Activated B cell treated with CpG ODN at 0.5 μM for 24 hours (primary cell): ENCODE data around the gene PLD4. TPM values are rescaled to one million over a fixed set of nuclear protein-coding genes. Genes with fewer than 3 reads are reported as not detected.
"Not testable (repeated sequence)": the region's sequence is repeated elsewhere in the genome, so short reads cannot be mapped to it uniquely, and the experiment has no call there.

ENCODE experiments used
- ATAC-seq: fragments of 200-7000 bp; cut with Tn5 transposase; one replicate; pipeline ENCODE4 v1.10.0; 2021; ENCODE audit warnings: low read depth, mild to moderate bottlenecking, moderate library complexity
- CTCF ChIA-PET: fragments of 350-600 bp; sonication (Branson Sonifier 250); formaldehyde crosslinking; loops from one replicate; lab custom pipeline; 2021; ENCODE audit warnings: antibody characterized with exemption; lab: Charles Lee
- POLR2A ChIA-PET: fragments of 350-600 bp; sonication (Branson Sonifier 250); formaldehyde crosslinking; loops from one replicate; lab custom pipeline; 2021; ENCODE audit warnings: antibody characterized with exemption; lab: Charles Lee
- DNase-seq: peaks from one replicate; pipeline ENCODE4 v3.0.0; 2022
- H3K27ac Mint-ChIP-seq: one replicate; pipeline ENCODE4 v1.8.0; 2020; ENCODE audit warnings: mixed read lengths
- H3K27me3 Mint-ChIP-seq: one replicate; pipeline ENCODE4 v1.8.0; 2021; ENCODE audit warnings: mixed read lengths
- H3K36me3 Mint-ChIP-seq: one replicate; pipeline ENCODE4 v1.8.0; 2021; ENCODE audit warnings: low read depth, mixed read lengths
- H3K4me1 Mint-ChIP-seq: one replicate; pipeline ENCODE4 v1.8.0; 2021; ENCODE audit warnings: mixed read lengths
- H3K4me3 Mint-ChIP-seq: one replicate; pipeline ENCODE4 v1.8.0; 2020; ENCODE audit warnings: mild to moderate bottlenecking, mixed read lengths
- H3K9me3 Mint-ChIP-seq: one replicate; pipeline ENCODE4 v1.8.0; 2020; ENCODE audit warnings: mixed read lengths
- intact Hi-C: fragments of 100-400 bp; cut with micrococcal nuclease; formaldehyde crosslinking; loops from one replicate; pipeline ENCODE4 v1.15.1; 2024
- total RNA-seq: library from RNA; stranded (reverse); gene quantifications from 2 replicates; pipeline ENCODE4 v1.2.3, GENCODE V29; 2022
- TF ChIP-seq, protein P1 (sequence below): fragments of 200-600 bp; IDR thresholded peaks from one replicate; pipeline ENCODE4 v1.8.0; 2022; ENCODE audit warnings: antibody characterized with exemption, mild to moderate bottlenecking

PLD4 gene
- total RNA-seq, 1 donor from 2014 or later: 473 TPM

DNA sequence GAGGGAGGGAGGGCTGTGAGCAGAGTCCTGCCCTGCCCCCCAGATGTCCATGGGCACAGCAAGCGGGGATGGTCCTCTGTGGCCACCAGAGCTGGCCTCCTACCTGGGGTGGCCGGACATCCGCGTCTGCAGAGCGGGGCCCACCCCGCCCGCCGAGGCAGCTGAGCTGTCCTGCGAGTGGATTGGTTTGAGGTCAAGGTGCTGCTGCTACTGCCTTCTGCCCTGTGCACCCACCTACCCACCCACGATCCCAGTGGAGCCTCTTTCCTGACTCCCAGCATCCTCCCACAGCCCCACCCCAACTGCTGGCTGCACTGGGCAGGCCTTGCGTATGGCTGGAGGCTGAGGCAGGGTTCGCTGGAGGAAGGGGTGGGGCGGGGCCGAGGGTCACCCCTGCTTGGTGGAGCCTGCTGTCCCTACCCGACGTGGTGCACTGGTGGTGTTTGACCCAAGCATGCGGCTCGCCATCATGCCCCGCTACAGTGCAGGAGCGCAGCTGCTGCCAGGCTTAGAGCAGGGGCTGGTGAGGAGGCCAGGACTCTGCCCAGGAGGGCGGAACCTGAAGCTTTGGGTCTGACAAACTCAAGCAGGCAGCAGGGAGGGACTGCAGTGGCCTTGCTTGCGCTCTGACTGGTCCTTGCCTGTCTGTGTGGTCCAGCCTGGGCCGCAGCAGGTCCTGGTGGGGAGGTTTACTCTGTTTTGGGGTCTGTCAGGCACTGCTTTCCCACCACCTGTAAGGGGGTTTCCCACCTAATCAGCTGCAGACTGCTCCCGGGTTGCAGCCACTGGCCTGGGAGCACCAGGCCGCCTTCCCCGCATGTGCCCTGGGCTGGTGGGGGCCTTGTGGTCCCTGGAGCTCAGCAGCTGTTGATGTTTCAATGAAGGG is 35.9 kb upstream of the PLD4 start:
- TF ChIP-seq, protein P1, sequence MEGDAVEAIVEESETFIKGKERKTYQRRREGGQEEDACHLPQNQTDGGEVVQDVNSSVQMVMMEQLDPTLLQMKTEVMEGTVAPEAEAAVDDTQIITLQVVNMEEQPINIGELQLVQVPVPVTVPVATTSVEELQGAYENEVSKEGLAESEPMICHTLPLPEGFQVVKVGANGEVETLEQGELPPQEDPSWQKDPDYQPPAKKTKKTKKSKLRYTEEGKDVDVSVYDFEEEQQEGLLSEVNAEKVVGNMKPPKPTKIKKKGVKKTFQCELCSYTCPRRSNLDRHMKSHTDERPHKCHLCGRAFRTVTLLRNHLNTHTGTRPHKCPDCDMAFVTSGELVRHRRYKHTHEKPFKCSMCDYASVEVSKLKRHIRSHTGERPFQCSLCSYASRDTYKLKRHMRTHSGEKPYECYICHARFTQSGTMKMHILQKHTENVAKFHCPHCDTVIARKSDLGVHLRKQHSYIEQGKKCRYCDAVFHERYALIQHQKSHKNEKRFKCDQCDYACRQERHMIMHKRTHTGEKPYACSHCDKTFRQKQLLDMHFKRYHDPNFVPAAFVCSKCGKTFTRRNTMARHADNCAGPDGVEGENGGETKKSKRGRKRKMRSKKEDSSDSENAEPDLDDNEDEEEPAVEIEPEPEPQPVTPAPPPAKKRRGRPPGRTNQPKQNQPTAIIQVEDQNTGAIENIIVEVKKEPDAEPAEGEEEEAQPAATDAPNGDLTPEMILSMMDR: no peak
- no peaks in the 10 kb centered on the region for H3K4me1 Mint-ChIP-seq
- H3K4me3 Mint-ChIP-seq: no peak overlapping the region
- no peaks in the 10 kb centered on the region for H3K36me3 Mint-ChIP-seq
- POLR2A ChIA-PET: no interaction called here
- ATAC-seq (no peak), DNase-seq (peak; percentile 14)
- H3K27ac Mint-ChIP-seq: no peak overlapping the region
- H3K27me3 Mint-ChIP-seq: no peaks in the 10 kb centered on the region
- intact Hi-C loops: no loop called here
- H3K9me3 Mint-ChIP-seq: no peaks in the 10 kb centered on the region
- CTCF ChIA-PET: no interaction called here

DNA sequence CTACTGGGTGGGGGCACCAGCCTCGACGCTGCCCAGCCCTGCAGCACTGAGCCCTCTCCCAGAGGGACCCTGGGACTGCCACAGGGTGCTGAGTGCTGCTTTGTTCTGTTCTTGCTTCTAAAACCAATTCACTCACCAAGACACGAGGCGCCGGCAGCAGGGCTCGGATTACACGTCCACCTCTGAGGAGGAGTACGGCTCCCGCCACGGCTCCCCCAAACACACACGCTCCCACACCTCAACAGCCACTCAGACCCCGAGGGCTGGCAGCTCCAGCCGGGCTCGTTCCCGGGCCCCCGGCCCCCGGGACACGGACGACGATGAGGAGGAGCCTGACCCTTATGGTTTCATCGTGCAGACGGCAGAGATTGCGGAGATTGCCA is 35.3 kb upstream of the PLD4 start:
- ATAC-seq: no peak
- Mint-ChIP-seq H3K4me1 (no peaks in the 10 kb centered on the region), H3K36me3 (no peaks in the 10 kb centered on the region), H3K27me3 (no peaks in the 10 kb centered on the region), H3K9me3 (no peaks in the 10 kb centered on the region), H3K27ac (no peak overlapping the region), H3K4me3 (no peak overlapping the region)
- POLR2A ChIA-PET: no interaction called here
- TF ChIP-seq, protein P1: no peak
- intact Hi-C loops: no loop called here
- CTCF ChIA-PET: no interaction called here
- DNase-seq: peak; percentile 15

GRCh38 chr14:104890292-104890691 is 34.4 kb upstream of the PLD4 start:
- ATAC-seq, intact Hi-C loops, H3K4me1 Mint-ChIP-seq, H3K27ac Mint-ChIP-seq, H3K4me3 Mint-ChIP-seq, POLR2A ChIA-PET, H3K36me3 Mint-ChIP-seq, H3K9me3 Mint-ChIP-seq, CTCF ChIA-PET, DNase-seq, H3K27me3 Mint-ChIP-seq: not testable (repeated sequence)

DNA sequence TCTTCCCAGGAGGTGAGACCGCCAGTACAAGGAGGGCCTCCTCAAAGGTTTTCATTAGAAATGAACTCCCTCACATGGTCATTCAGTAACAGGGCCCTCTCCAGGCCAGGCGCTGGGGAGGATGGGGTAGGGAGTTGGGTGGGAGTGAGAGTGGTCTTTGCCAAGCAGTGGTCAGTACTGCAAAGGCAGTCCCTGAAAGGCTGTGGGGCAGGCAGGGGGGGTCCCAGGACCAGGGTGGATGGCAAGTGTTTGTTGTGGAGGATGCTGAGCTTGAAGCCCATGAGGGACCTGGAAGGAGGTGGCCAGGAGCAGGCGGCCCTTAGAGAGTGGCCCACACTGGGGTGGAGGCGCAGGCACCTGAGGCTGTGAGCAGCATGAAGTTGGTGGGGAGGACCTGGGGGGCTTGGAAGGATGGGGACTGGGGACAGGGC is 33.5 kb upstream of the PLD4 start:
- no peaks in the 10 kb centered on the region for H3K9me3 Mint-ChIP-seq
- H3K4me1 Mint-ChIP-seq: no peaks in the 10 kb centered on the region
- ChIA-PET POLR2A (no interaction called here), CTCF (no interaction called here)
- H3K4me3 Mint-ChIP-seq: no peak overlapping the region
- intact Hi-C loops: no loop called here
- no peaks in the 10 kb centered on the region for H3K36me3 Mint-ChIP-seq
- H3K27ac Mint-ChIP-seq: no peak overlapping the region
- no peaks in the 10 kb centered on the region for H3K27me3 Mint-ChIP-seq
- DNase-seq: no peak
- TF ChIP-seq, protein P1: no peak
- ATAC-seq: no peak

DNA sequence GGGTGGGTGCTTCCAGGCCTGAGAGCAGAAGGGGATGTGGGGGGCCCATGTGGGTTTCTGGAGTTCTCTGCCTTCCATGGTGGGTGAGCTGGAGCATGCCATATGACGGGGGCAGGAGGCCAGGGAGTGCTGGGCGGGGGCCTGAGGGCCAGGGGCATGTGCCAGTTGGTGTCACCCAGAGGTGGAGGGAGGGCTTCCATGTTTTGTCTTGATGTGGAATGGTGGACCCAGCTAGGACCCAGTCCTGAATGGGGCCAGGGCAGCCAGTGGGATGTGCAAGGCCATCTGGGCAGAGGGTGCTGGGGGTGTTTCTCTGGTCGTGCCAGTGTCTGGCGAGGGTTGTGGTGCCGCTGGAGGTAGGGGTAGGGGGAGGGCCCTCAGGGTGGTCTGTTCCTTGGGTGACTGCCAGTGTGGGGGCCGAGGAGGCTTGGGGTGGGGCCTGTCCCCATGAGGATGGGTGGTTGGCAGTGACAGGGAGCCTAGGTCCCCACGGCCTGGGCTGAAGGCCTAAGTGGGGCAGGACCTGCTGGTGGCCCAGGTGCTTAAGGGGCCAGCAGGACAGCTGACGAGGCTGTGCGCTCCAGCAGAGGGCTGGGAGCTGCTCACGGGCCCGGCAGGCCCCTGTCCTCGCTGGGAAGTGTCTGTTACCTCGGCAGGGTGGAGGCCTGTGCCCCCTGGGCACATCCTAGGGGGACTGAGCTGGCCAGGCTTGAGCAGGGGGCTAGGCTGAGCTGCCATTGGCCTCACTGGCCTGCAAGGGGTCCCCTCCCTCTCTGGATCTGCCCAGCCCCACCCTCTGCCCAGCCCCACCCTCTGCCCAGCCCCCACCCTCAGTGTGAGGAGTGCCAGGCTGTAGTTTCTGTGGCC is 32.8 kb upstream of the PLD4 start:
- Mint-ChIP-seq H3K27ac (no peak overlapping the region), H3K4me1 (peaks cover 6% of the 10 kb centered on the region), H3K27me3 (peaks cover 3% of the 10 kb centered on the region), H3K4me3 (no peak overlapping the region), H3K9me3 (no peaks in the 10 kb centered on the region), H3K36me3 (no peaks in the 10 kb centered on the region)
- ChIA-PET POLR2A (interaction anchor here (0.6 kb wide), 2 partner anchors 66 to 72 kb away, joined by 3 read pairs; no protein-coding TSS in a partner anchor), CTCF (no interaction called here)
- intact Hi-C loops: no loop called here
- ATAC-seq (no peak), DNase-seq (no peak)
- TF ChIP-seq, protein P1: no peak
